CD4-positive, alpha-beta T cell treated with Interleukin-15 for 1 hour (primary cell): ENCODE data around the gene PGAP6.
"Not testable (repeated sequence)": the region's sequence is repeated elsewhere in the genome, so short reads cannot be mapped to it uniquely, and the experiment has no call there.

Experiments used
- DNase-seq: peaks from one replicate; pipeline ENCODE4 v3.0.0-alpha.2; 2020

PGAP6 gene

GRCh38 chr16:381789-382717, at the start of gene PGAP6:
PGAP6 (minus strand) TSS chr16:381978; CDS start chr16:381821, 157 bp downstream.
- peak; percentile 60 for DNase-seq

GRCh38 chr16:430904-431303, 49.1 kb upstream of the PGAP6 start:
- DNase-seq: no peak

- no peak for DNase-seq
These were observed 45.5 kb upstream of the PGAP6 start for GRCh38 chr16:427250-427649.

- no peak for DNase-seq
These were observed 45.1 kb upstream of the PGAP6 start for GRCh38 chr16:426906-427249.

GRCh38 chr16:426115-426905, 44.5 kb upstream of the PGAP6 start:
- no peak for DNase-seq

GRCh38 chr16:425740-426114, 43.9 kb upstream of the PGAP6 start:
- DNase-seq: no peak

GRCh38 chr16:425082-425718, 43.4 kb upstream of the PGAP6 start, which contains the start of gene RAB11FIP3:
RAB11FIP3 (plus strand) TSS chr16:425649; CDS start chr16:426007, 358 bp downstream.
- DNase-seq: peak; percentile 84

GRCh38 chr16:424623-425081, 42.9 kb upstream of the PGAP6 start:
- DNase-seq: no peak

GRCh38 chr16:424033-424622, 42.4 kb upstream of the PGAP6 start:
- DNase-seq: no peak

- not testable (repeated sequence) for DNase-seq
These were observed 40.4 kb upstream of the PGAP6 start for GRCh38 chr16:422179-422578.

- DNase-seq: not testable (repeated sequence)
These were observed 33.4 kb upstream of the PGAP6 start for GRCh38 chr16:415170-415498.

- DNase-seq: no peak
These were observed 32.8 kb upstream of the PGAP6 start for GRCh38 chr16:414395-415169.

GRCh38 chr16:411576-412265, 29.9 kb upstream of the PGAP6 start:
- no peak for DNase-seq

GRCh38 chr16:410516-411178, 28.9 kb upstream of the PGAP6 start:
- DNase-seq: no peak

GRCh38 chr16:407253-407652, 25.5 kb upstream of the PGAP6 start:
- no peak for DNase-seq

GRCh38 chr16:405548-406506, 24.0 kb upstream of the PGAP6 start:
- DNase-seq: no peak

- no peak for DNase-seq
These were observed 23.3 kb upstream of the PGAP6 start for GRCh38 chr16:404971-405486.

- peak; percentile 94 for DNase-seq
These were observed 19.9 kb upstream of the PGAP6 start, which contains the start of gene DECR2 for GRCh38 chr16:401468-402348. DECR2 (plus strand) TSS chr16:401885; CDS start chr16:401964, 79 bp downstream.
